ENCODE results near the gene SFT2D2.
A peak's percentile ranks its signal among the peaks of the same experiment; 100 is the strongest.

Gene SFT2D2

DNA sequence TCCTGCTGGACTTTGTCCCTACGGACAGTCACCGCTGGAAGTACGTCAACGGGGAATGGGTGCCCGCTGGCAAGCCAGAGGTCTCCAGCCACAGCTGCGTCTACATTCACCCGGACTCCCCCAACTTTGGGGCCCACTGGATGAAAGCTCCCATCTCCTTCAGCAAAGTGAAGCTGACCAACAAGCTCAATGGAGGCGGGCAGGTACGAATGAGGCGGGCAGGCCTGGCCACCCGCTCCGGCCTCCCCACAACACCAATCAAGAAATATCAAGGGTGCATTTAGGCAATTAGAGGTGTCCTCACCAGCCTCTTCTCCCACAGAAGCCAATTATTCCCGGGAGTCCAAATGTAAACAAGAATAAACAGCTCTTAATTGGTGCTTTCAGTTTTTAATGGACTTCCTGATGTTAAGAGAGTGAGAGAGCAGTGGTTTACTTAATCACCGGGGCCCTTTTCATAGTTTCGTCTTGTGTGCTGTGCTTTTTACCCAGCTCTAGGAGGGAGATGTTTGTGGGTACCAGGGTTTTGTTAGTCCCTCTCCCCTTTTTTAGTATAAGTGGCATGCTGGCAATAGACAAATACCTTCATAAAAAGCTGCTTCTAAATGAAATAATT is 65.5 kb downstream of the SFT2D2 start:
- in situ Hi-C loops (cut with MboI; ENCODE audit: low sequenced_read_pairs): no loop called here
- H3K4me3 ChIP-seq: no peak overlapping the region
- H3K36me3 ChIP-seq (replicated peaks): no peaks in the 10 kb centered on the region
- no peaks in the 10 kb centered on the region for H3K27me3 ChIP-seq (ENCODE audit: low read depth)
- no peak for DNase-seq (ENCODE audit: low spot score in 2 of 2)
- peaks cover 11% of the 10 kb centered on the region for H3K4me1 ChIP-seq
- no peaks in the 10 kb centered on the region for H3K9me3 ChIP-seq

DNA sequence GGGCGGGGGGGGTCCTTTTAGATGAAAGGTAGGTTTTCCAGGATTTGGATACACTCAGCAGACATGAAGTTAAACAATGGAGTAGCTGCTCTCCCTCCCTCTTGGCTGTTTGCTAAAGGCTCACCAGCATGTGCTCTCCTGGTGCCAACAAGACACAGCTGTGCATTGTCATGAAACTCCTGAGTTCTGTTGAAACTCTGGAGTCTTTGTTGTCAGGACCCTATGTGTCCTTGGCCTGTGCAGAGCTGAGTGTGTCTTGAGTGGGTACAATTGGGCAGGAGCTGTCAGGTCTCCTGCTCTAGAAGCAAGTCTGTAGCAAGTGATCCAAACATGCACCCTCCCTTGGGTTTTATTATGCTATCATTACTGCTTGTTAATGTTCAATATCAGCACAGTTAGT is 67.6 kb downstream of the SFT2D2 start:
- in situ Hi-C loops (cut with MboI; ENCODE audit: low sequenced_read_pairs): no loop called here
- Histone ChIP-seq H3K9me3 (no peaks in the 10 kb centered on the region), H3K4me1 (peaks cover 9% of the 10 kb centered on the region), H3K4me3 (no peak overlapping the region), H3K36me3 (replicated peaks) (no peaks in the 10 kb centered on the region), H3K27me3 (ENCODE audit: low read depth) (no peaks in the 10 kb centered on the region)
- DNase-seq (ENCODE audit: low spot score in 2 of 2): no peak

DNA sequence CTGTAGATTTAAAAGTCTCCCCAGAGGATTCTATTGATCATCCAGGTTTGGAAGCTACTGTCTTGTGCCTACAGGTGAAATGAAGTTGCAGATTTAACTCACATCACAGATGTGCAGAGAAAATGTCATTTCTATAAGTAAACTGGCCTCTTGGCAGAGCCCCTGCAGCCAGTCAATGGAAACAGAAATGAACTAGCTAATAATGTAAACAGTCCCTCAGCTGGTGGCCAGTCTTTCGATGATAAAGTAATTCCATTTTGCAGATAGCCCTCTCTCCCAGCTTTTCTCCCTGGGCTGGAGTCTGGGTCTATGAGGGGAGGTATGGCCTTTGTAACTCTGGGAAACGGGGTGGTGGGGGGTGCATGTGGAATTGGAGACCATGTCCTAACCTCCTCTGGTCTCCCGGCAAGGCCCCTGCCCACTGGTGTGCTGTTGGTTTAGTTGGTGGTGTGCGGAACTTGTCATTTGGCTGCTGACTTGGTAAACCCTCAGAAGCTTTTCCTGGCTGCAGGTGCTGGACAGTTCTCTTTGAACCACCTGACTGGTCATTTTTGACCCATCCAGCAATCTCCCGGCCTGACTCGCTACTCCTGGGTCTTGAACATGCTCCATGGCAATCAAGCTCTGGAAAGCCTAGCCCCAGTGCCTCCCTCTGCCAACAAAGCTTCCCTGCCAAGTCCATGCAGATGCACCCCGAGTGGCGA is 69.8 kb downstream of the SFT2D2 start:
- Histone ChIP-seq H3K27me3 (ENCODE audit: low read depth) (no peaks in the 10 kb centered on the region), H3K9me3 (no peaks in the 10 kb centered on the region), H3K36me3 (replicated peaks) (no peaks in the 10 kb centered on the region), H3K4me1 (no peaks in the 10 kb centered on the region), H3K4me3 (no peak overlapping the region)
- in situ Hi-C loops (cut with MboI; ENCODE audit: low sequenced_read_pairs): no loop called here
- DNase-seq (ENCODE audit: low spot score in 2 of 2): no peak

DNA sequence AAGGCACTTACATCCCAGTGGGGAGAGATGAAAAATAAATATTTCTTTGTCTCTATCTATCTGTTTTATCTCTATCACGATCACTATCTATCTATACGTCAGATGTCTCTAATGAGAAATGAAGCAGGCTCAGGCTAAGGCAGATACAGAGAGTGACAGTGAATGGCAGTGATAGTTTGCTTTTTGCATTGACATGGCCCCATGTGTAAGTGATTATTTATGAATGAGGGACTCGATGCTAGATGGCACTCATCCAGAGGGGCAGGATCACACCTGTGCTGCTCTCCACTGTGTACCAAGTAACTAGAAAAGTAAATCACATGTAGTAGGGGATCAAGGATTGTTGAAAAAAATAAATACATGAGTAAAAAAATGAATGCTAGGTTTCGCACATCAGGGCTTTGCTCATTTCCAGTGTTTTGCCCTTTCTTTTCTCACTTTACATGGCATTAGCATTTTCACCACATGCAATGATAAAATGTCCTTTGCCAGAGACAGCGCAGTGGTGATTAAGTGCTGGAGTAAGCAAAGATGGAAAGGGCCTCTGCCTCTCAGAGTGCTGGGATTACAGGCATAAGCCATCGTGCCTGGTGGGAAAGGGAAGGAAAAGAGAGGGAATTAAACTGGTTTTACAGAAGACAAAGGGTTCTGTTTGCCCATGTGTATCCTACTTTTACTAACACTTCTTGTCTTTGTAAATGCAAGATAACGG is 71.4 kb downstream of the SFT2D2 start:
- H3K27me3 ChIP-seq (ENCODE audit: low read depth): no peaks in the 10 kb centered on the region
- no peaks in the 10 kb centered on the region for H3K9me3 ChIP-seq
- in situ Hi-C loops (cut with MboI; ENCODE audit: low sequenced_read_pairs): no loop called here
- H3K4me1 ChIP-seq: peaks cover 12% of the 10 kb centered on the region
- H3K36me3 ChIP-seq (replicated peaks): no peaks in the 10 kb centered on the region
- H3K4me3 ChIP-seq: no peak overlapping the region
- DNase-seq (ENCODE audit: low spot score in 2 of 2): no peak

DNA sequence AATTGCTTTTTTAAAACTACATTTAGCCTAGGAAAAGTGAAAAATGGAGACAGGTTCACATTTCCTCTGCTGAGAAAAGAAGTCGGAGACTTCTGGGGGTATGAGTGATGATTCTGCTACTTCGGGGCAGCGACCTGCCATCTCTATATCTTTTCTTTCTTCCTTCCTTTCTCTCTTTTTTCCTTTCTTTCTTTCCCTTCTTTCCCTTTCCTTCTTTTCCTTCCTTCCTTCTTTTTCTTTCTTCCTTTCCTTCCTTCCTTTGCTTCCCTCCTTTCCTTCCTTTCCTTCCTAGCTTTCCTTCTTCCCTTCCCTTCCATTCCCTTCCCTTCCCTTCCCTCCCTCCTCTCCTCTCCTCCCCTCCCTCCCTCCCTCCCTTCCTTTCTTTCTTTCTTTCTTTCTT is 72.6 kb downstream of the SFT2D2 start:
- Histone ChIP-seq H3K4me3 (no peak overlapping the region), H3K36me3 (replicated peaks) (no peaks in the 10 kb centered on the region), H3K9me3 (no peaks in the 10 kb centered on the region), H3K27me3 (ENCODE audit: low read depth) (no peaks in the 10 kb centered on the region), H3K4me1 (peaks cover 15% of the 10 kb centered on the region)
- in situ Hi-C loops (cut with MboI; ENCODE audit: low sequenced_read_pairs): no loop called here
- DNase-seq (ENCODE audit: low spot score in 2 of 2): no peak

DNA sequence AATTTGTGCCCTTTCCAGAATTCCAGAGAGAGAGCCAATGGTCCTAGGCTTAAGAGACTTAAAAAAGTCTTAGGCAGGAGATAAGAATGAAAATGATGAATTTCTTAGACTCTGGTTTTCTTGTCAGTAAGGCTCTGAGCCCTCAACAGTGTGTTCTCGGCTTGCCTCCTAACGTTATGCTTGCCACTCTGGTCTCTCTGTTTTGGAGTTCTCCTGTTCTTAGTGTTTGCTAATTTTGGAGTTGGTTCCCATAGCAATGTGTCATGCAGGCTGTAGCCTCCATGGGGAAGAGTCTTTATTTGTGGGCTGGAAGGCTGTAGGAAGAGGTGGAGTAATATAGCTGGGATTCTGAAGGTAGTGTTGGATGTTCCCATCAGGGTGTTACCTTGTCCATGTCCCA is 74.8 kb downstream of the SFT2D2 start:
- in situ Hi-C loops (cut with MboI; ENCODE audit: low sequenced_read_pairs): no loop called here
- Histone ChIP-seq H3K9me3 (no peaks in the 10 kb centered on the region), H3K36me3 (replicated peaks) (no peaks in the 10 kb centered on the region), H3K4me3 (no peak overlapping the region), H3K27me3 (ENCODE audit: low read depth) (no peaks in the 10 kb centered on the region), H3K4me1 (peaks cover 17% of the 10 kb centered on the region)
- no peak for DNase-seq (ENCODE audit: low spot score in 2 of 2)

DNA sequence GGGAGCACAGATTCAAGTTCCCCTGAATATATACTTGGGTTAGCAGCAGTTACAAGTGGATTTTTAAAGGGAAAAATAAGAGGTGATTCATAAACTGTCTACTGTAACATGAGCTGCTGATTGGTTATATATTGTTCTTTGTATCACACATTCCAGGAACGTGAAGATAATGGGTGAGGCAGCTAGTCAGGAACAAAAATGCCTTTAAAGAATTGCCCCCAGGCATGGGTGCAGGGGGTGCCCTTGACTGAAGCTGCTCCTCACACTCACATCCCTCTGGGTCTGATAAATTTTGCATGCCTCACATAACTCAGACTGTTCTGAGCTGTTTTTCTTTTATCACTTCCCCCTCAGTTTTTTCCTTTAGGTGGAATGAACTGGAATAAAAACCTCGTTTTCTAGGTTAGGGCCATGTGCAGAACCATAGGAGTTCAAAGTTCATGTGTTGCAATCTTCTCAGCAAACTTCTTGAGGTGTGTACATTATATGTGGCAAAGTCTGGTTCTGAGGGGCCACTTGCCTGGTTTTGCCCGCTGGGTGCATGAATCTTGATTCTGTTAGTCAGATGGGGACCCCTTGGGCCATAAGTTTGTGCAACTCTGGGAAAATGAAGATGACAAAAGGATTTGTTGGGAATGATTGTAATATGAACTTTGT is 76.0 kb downstream of the SFT2D2 start:
- peak; percentile 84 to 87 for DNase-seq (ENCODE audit: low spot score in 2 of 2)
- H3K27me3 ChIP-seq (ENCODE audit: low read depth): no peaks in the 10 kb centered on the region
- in situ Hi-C loops (cut with MboI; ENCODE audit: low sequenced_read_pairs): no loop called here
- no peaks in the 10 kb centered on the region for H3K36me3 ChIP-seq (replicated peaks)
- H3K9me3 ChIP-seq: no peaks in the 10 kb centered on the region
- H3K4me3 ChIP-seq: no peak overlapping the region
- peaks cover 17% of the 10 kb centered on the region for H3K4me1 ChIP-seq
